Hepatocyte (in vitro differentiated cells): ENCODE data around the gene PHTF1. TPM values are rescaled to one million over a fixed set of nuclear protein-coding genes. Genes with fewer than 3 reads are reported as not detected.

Experiments
- DNase-seq: peaks from one replicate; pipeline ENCODE4 v3.0.0-alpha.2; 2016; ENCODE audit warnings: low spot score
- H2AFZ ChIP-seq: fragments of 200-600 bp; sonication (generic); 2 replicates; pipeline ENCODE4 v1.6.0; 2016; ENCODE audit warnings: antibody characterized with exemption, mild to moderate bottlenecking
- H3K27ac ChIP-seq: fragments of 200-600 bp; sonication (generic); 2 replicates; pipeline ENCODE4 v1.5.1; 2016; ENCODE audit warnings: mild to moderate bottlenecking
- H3K27me3 ChIP-seq: fragments of 200-600 bp; sonication (generic); 2 replicates; pipeline ENCODE4 v1.6.1; 2016
- H3K36me3 ChIP-seq: fragments of 200-600 bp; sonication (generic); replicated peaks from 2 replicates; pipeline ENCODE4 v1.5.1; 2016; ENCODE audit warnings: low read depth; ENCODE audit not compliant: insufficient read depth
- H3K4me1 ChIP-seq: fragments of 200-600 bp; sonication (generic); 2 replicates; pipeline ENCODE4 v1.5.1; 2016; ENCODE audit warnings: mild to moderate bottlenecking, moderate library complexity; ENCODE audit not compliant: insufficient read depth
- H3K4me2 ChIP-seq: fragments of 200-600 bp; sonication (generic); 2 replicates; pipeline ENCODE4 v1.6.0; 2016
- H3K4me3 ChIP-seq: fragments of 200-600 bp; sonication (generic); 2 replicates; pipeline ENCODE4 v1.5.1; 2016; ENCODE audit warnings: mild to moderate bottlenecking
- H3K79me2 ChIP-seq: fragments of 200-600 bp; sonication (generic); 2 replicates; pipeline ENCODE4 v1.6.0; 2017; ENCODE audit warnings: mild to moderate bottlenecking
- H3K9me2 ChIP-seq: fragments of 200-600 bp; sonication (generic); replicated peaks from 2 replicates; pipeline ENCODE4 v1.6.0; 2017; ENCODE audit warnings: mild to moderate bottlenecking; ENCODE audit not compliant: insufficient read depth
- H3K9me3 ChIP-seq: fragments of 200-600 bp; sonication (generic); 2 replicates; pipeline ENCODE4 v1.5.1; 2016; ENCODE audit warnings: low read depth, mild to moderate bottlenecking
- H4K20me1 ChIP-seq: fragments of 200-600 bp; sonication (generic); 2 replicates; pipeline ENCODE4 v1.6.0; 2016; ENCODE audit warnings: mild to moderate bottlenecking; ENCODE audit not compliant: insufficient read depth, poor library complexity, severe bottlenecking
- EZH2 ChIP-seq: fragments of 200-600 bp; sonication (generic); IDR thresholded peaks from 2 replicates; pipeline ENCODE4 v1.6.1; 2016; ENCODE audit warnings: antibody characterized with exemption, mild to moderate bottlenecking, borderline replicate concordance
- EZH2phosphoT487 ChIP-seq: fragments of 200-600 bp; sonication (generic); IDR thresholded peaks from one replicate; pipeline ENCODE4 v1.6.1; 2018; ENCODE audit warnings: antibody characterized with exemption, mild to moderate bottlenecking, low read depth, moderate library complexity; ENCODE audit not compliant: unreplicated experiment, severe bottlenecking
- WGBS: methylation state at CpG from one replicate; pipeline ENCODE4 v1.1.6; 2016; ENCODE audit warnings: low lambda C conversion rate; ENCODE audit errors: missing lambda C conversion rate; 5-methylcytosine and 5-hydroxymethylcytosine counted together
- polyA plus RNA-seq: library from polyadenylated mRNA; unstranded; fragments of >200 nt; fragmentation: Nextera tagmentation; extraction: Ambion mirVana; gene quantifications from 2 replicates; pipeline ENCODE4 v1.2.1, GENCODE V29; 2016
- total RNA-seq: library from RNA; depleted of rRNA; stranded (reverse); fragments of >200 nt; gene quantifications from 2 replicates; pipeline ENCODE4 v1.2.3, GENCODE V29; 2014
- TF ChIP-seq, protein P1 (sequence below): fragments of 200-600 bp; sonication (generic); IDR thresholded peaks from 2 replicates; pipeline ENCODE4 v1.5.1; 2016; ENCODE audit warnings: antibody characterized with exemption, mild to moderate bottlenecking; ENCODE audit not compliant: poor library complexity

The PHTF1 gene
- total and polyA plus RNA-seq, 2 experiments from 2014 or later: 22.9 to 27.6 TPM

DNA sequence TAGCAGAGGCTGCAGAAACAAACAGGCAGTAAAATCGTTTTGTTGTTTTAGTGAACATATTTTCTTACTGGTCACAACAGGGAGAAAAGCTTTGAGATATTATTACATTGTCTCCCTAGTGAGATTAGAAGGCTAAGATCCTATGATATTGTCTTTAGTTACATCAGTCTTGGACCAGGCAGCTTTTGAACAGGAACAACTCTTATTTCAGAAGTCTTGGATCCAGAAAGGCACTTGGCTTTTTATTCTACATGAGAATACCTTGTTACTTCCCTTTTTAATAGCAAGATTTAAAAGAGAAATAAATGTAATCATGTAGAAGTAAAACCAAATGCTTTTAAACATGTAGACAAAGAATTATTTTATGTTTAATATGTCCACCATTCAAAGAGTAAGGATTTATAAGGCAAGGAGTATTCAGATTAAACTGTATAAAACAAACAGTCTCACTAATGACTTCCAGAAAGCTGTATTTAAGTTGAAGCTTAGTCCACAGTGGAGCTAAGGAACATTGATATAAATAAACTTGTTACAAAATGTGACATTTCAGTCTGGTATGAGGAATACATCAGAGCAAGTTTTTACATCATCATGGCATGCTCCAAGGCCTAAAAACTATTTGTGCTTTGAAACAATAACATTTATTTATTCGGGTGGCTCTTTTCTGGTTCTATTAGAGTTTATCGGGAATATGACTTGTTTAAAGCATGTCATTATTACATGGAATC, 72.2 kb downstream of the PHTF1 start:
- WGBS: 70% methylated on average over 3 of the region's 3 CpGs
- Histone ChIP-seq H3K4me2 (no peak overlapping the region), H3K4me3 (no peak overlapping the region), H2AFZ (no peak overlapping the region), H3K27ac (no peak overlapping the region), H3K9me2 (no peaks in the 10 kb centered on the region), H3K27me3 (no peaks in the 10 kb centered on the region), H3K9me3 (no peaks in the 10 kb centered on the region), H3K4me1 (peaks cover 4% of the 10 kb centered on the region), H3K79me2 (no peaks in the 10 kb centered on the region), H4K20me1 (no peaks in the 10 kb centered on the region), H3K36me3 (no peaks in the 10 kb centered on the region)
- TF ChIP-seq EZH2 (no peak), EZH2phosphoT487 (no peak)
- TF ChIP-seq, protein P1, sequence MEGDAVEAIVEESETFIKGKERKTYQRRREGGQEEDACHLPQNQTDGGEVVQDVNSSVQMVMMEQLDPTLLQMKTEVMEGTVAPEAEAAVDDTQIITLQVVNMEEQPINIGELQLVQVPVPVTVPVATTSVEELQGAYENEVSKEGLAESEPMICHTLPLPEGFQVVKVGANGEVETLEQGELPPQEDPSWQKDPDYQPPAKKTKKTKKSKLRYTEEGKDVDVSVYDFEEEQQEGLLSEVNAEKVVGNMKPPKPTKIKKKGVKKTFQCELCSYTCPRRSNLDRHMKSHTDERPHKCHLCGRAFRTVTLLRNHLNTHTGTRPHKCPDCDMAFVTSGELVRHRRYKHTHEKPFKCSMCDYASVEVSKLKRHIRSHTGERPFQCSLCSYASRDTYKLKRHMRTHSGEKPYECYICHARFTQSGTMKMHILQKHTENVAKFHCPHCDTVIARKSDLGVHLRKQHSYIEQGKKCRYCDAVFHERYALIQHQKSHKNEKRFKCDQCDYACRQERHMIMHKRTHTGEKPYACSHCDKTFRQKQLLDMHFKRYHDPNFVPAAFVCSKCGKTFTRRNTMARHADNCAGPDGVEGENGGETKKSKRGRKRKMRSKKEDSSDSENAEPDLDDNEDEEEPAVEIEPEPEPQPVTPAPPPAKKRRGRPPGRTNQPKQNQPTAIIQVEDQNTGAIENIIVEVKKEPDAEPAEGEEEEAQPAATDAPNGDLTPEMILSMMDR: no peak
- DNase-seq: no peak

- Histone ChIP-seq H2AFZ (no peak overlapping the region), H4K20me1 (no peaks in the 10 kb centered on the region), H3K9me3 (no peaks in the 10 kb centered on the region), H3K36me3 (no peaks in the 10 kb centered on the region), H3K4me1 (peaks cover 4% of the 10 kb centered on the region), H3K27ac (peak overlapping the region; percentile 66), H3K79me2 (no peaks in the 10 kb centered on the region), H3K4me3 (no peak overlapping the region), H3K27me3 (no peaks in the 10 kb centered on the region), H3K4me2 (no peak overlapping the region), H3K9me2 (no peaks in the 10 kb centered on the region)
- TF ChIP-seq EZH2phosphoT487 (no peak), EZH2 (no peak)
- TF ChIP-seq, protein P1: no peak
- DNase-seq: peak; percentile 24
- 65% methylated on average over 6 of the region's 6 CpGs for WGBS
Observed at GRCh38 chr1:113684153-113684541, 75.1 kb downstream of the PHTF1 start.

DNA sequence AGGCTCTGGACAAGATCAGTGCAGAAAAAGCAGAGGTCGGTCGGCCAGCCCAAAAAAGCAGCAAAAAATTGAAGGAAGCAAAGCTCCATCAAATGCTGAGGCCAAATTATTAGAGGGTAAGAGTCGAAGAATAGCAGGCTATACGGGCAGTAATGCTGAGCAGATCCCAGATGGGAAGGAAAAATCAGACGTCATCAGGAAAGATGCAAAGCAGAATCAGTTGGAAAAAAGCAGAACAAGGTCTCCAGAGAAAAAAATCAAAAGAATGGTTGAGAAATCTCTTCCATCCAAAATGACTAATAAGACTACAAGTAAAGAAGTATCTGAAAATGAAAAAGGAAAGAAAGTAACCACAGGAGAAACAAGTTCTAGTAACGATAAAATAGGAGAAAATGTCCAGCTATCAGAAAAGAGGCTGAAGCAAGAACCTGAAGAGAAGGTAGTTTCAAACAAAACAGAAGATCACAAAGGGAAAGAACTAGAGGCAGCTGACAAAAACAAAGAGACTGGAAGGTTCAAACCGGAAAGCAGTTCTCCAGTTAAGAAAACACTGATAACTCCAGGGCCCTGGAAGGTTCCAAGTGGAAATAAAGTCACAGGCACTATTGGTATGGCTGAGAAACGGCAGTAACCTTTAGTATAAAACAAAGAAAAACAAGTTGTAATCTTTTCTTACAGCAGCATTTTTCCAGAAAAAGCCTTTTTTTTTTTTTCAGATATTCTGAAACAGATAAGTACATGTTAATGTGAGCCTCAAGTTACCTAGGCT, 75.7 kb downstream of the PHTF1 start:
- no peaks in the 10 kb centered on the region for H3K9me3 ChIP-seq
- H3K36me3 ChIP-seq: no peaks in the 10 kb centered on the region
- H3K4me2 ChIP-seq: no peak overlapping the region
- H2AFZ ChIP-seq: no peak overlapping the region
- H3K4me1 ChIP-seq: peaks cover 4% of the 10 kb centered on the region
- no peak overlapping the region for H3K4me3 ChIP-seq
- H3K9me2 ChIP-seq: no peaks in the 10 kb centered on the region
- no peaks in the 10 kb centered on the region for H4K20me1 ChIP-seq
- H3K79me2 ChIP-seq: no peaks in the 10 kb centered on the region
- TF ChIP-seq, protein P1: no peak
- no peak for TF ChIP-seq EZH2phosphoT487
- no peak for TF ChIP-seq EZH2
- no peak for DNase-seq
- WGBS: 73% methylated on average over 8 of the region's 8 CpGs
- peak overlapping the region; percentile 66 for H3K27ac ChIP-seq
- no peaks in the 10 kb centered on the region for H3K27me3 ChIP-seq
